ENCODE measurements around the gene DNAJB12. TPM values are rescaled to one million over a fixed set of nuclear protein-coding genes. Genes with fewer than 3 reads are reported as not detected.

DNAJB12 gene
- total RNA-seq, 1 donor from 2014 or later, result 21.6 TPM

GRCh38 chr10:72375585-72375984 lies 20.9 kb upstream of the DNAJB12 start:
- no peak for FAIRE-seq
- DNase-seq (ENCODE audit: low read depth), result no peak
- Histone ChIP-seq H3K36me3 (ENCODE audit: control insufficient read depth, insufficient read depth, low read length) (peaks cover 2% of the 10 kb centered on the region), H3K4me3 (ENCODE audit: low read depth, low read length) (no peak overlapping the region), H3K27me3 (ENCODE audit: control insufficient read depth, insufficient read depth, low read length) (no peaks in the 10 kb centered on the region)
- no peak for TF ChIP-seq CTCF (IDR thresholded peaks at IDR 0.05; ENCODE audit: insufficient read depth, low read length, severe bottlenecking)

- Histone ChIP-seq H3K27me3 (ENCODE audit: control insufficient read depth, insufficient read depth, low read length) (no peaks in the 10 kb centered on the region), H3K4me3 (ENCODE audit: low read depth, low read length) (no peak overlapping the region), H3K36me3 (ENCODE audit: control insufficient read depth, insufficient read depth, low read length) (peaks cover 2% of the 10 kb centered on the region)
- DNase-seq (ENCODE audit: low read depth) (no peak), FAIRE-seq (no peak)
- TF ChIP-seq CTCF (IDR thresholded peaks at IDR 0.05; ENCODE audit: insufficient read depth, low read length, severe bottlenecking), result no peak
Observed at GRCh38 chr10:72375173-72375572, 20.5 kb upstream of the DNAJB12 start.

GRCh38 chr10:72370201-72370722 lies 15.5 kb upstream of the DNAJB12 start:
- DNase-seq (ENCODE audit: low read depth) (no peak), FAIRE-seq (no peak)
- no peak overlapping the region for H3K4me3 ChIP-seq (ENCODE audit: low read depth, low read length)
- H3K36me3 ChIP-seq (ENCODE audit: control insufficient read depth, insufficient read depth, low read length), result no peaks in the 10 kb centered on the region
- no peaks in the 10 kb centered on the region for H3K27me3 ChIP-seq (ENCODE audit: control insufficient read depth, insufficient read depth, low read length)
- no peak for TF ChIP-seq CTCF (IDR thresholded peaks at IDR 0.05; ENCODE audit: insufficient read depth, low read length, severe bottlenecking)

- DNase-seq (ENCODE audit: low read depth), result no peak
- FAIRE-seq, result no peak
- no peaks in the 10 kb centered on the region for H3K36me3 ChIP-seq (ENCODE audit: control insufficient read depth, insufficient read depth, low read length)
- no peak overlapping the region for H3K4me3 ChIP-seq (ENCODE audit: low read depth, low read length)
- TF ChIP-seq CTCF (IDR thresholded peaks at IDR 0.05; ENCODE audit: insufficient read depth, low read length, severe bottlenecking), result no peak
- H3K27me3 ChIP-seq (ENCODE audit: control insufficient read depth, insufficient read depth, low read length), result no peaks in the 10 kb centered on the region
Observed at GRCh38 chr10:72367301-72367960, 12.7 kb upstream of the DNAJB12 start.

- DNase-seq (ENCODE audit: low read depth) (no peak), FAIRE-seq (no peak)
- H3K4me3 ChIP-seq (ENCODE audit: low read depth, low read length), result no peak overlapping the region
- TF ChIP-seq CTCF (IDR thresholded peaks at IDR 0.05; ENCODE audit: insufficient read depth, low read length, severe bottlenecking), result no peak
- H3K27me3 ChIP-seq (ENCODE audit: control insufficient read depth, insufficient read depth, low read length), result no peaks in the 10 kb centered on the region
- H3K36me3 ChIP-seq (ENCODE audit: control insufficient read depth, insufficient read depth, low read length), result no peaks in the 10 kb centered on the region
Observed at GRCh38 chr10:72365106-72365895, 10.6 kb upstream of the DNAJB12 start.
